GM19467 (cell line): ENCODE results near the gene PTPRF.
"Not testable (repeated sequence)": the region's sequence is repeated elsewhere in the genome, so short reads cannot be mapped to it uniquely, and the experiment has no call there.

ENCODE experiments used
- ATAC-seq: cut with Tn5 transposase; IDR thresholded peaks from one replicate; pipeline ENCODE4 v1.9.1; 2021; ENCODE audit warnings: mild to moderate bottlenecking, moderate library complexity; ENCODE audit not compliant: unreplicated experiment

The PTPRF gene

DNA sequence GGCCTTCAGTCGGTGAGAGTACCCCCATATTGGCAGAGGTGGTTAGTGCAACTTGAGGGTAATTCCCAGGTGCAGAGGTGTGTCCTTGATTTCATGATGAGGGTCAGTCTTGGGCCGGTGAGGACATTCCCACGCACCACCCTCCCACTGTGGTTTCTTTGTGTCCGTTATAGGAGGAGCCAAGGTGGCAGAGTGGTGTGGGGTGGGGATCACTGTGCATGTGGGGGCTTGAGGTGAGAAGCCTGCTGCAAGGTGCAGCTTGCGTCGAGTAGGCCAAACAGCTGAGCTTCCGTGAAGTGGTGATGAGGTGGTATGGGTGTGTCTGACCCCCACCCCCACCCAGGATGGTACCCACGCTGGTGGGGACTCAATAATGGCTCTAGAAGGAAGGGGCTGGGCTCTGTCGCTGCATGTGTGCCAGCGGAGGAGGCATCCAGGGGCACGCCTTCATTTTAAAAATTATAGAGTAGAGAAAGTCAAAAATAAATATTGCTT lies 6.2 kb downstream of the PTPRF start:
- ATAC-seq, result no peak

DNA sequence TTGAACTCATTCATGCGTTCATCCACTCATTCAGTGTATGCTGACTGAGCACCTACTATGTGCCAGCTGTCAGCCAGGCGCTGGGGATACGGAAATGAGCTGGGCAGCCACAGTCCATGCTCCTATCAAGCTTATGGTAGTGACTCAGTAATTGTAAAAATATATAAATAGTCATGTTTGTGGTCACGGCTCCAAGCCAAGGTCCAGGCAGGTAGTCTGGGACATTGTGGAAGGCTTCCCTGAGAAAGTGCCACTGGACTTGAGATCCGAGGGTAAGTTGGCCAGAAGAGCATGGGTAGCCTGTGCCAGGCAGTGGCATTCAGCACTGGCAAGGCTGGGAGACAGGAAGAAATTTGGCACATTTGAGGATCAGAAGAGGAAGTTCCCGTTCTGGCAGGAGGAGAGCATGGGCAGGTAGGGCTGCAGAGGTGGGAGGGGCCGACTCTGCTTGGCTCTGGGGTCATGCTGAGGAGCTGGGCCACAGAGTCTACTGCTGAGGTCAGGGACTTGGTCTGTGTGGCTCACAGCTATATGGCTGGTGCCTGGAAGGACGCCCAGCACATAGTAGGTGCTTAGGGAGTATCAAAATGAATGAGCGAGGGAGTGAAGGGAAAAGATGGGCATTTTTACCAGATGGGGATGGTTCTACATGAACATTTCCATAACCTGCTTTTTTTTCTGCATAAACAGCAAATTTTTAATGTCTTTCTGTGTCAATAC lies 6.9 kb downstream of the PTPRF start:
- no peak for ATAC-seq

DNA sequence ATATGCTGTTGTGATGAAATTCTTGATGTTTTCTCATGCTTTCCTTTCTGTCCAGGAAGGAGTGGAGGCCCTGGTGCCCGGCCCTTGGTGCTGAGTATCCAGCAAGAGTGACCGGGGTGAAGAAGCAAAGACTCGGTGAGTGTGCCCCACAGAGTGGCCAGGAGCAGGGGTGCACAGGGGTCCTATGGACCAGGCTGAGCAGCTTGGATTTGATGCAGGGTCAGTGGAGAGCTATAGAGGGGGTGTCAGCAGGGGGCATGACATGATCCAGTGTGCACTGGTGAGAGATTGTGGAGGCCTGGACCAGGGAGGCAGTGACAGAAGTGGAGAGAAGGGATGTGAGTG lies 7.4 kb downstream of the PTPRF start:
- ATAC-seq, result no peak

DNA sequence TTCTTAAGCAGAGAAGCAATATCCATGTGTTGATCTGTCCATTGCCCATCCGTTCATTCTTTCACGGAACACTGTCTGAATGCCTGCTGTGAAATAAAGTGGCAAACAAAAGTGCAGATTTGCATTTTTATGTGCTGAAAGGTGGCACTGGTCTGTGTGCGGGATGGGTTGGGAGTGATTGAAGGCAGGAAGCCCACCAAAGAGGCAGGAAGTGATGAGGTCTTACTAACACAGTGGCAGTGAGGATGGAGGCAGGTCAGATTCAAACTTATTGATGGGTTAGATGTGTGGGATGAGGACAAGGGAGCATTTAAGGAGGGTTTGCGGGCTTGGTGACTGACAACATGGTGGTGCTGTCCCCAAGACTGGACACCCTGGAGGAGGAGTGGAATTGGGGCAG lies 8.3 kb downstream of the PTPRF start:
- ATAC-seq, result no peak

DNA sequence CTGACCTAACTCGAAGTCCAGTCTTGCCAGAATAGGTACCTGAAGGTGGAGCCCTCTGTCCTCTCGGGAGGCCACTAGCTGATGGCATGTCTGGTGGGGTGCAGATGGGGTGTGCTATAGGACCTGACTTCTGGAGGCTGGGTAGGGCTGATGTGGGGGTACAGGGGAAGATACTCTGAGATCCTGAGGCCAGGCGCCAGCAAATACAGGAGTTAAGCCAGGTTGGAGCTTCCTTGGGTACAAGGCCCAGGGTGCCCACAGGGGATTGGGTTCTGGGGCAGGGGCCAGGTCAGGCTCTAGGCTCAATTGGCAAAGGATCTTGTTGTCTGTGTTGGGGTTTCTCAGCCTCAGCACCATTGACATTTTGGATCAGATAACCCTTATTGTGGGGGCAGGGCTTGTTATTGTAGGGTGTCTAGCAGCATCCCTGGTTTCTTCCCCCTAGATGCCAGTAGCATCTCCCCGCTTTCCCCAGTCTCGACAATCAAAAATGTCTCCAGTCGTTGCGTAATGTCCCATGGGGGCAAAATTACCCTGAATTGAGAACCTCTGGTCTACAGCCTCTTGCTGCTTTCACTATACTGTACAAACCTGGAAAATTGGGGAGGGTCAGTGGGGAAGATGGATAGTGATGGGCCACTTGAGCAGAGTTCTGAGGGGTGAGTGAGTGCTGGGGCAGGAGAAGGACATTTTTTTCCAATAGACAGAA lies 9.2 kb downstream of the PTPRF start:
- no peak for ATAC-seq

DNA sequence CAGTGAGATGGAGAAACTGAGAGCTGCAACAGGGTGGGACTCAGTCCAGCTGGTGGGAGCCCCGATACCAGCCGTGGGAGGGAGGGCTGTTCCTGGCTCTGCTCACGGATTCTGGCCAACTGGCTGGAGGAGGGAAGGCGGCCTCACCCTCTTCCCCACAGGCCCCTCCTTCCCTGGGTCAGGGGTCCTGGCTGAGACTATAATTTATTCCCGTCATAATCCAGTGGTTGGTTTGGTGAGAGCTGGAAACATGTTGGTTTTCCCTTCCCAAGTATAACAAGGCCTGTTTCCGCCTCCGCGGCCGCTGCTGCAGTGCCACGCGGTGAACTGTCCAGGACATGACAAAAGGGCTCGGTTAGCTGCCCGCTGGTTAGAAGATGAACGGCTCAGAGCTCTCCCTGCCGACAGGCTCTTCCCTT lies 10.0 kb downstream of the PTPRF start:
- ATAC-seq, result no peak

DNA sequence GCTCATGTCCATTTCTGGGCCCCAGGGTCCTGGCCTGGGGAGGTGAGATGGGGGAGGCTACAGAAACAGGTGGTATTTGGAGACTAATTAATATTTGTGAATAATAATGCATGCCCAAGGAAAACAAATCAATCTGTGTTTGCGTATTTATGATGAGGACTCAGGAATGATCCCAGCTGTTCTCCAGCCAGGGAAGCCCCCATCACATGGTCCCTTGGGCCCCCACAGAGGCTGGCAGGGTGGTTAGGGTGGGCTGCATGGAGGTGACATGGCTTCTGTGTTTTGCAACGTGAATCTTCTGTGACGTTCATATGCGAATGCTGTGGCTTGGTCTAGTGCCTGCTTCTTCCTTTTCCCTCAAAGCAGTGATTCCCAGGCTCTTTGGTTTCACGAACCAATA lies 10.5 kb downstream of the PTPRF start:
- no peak for ATAC-seq

DNA sequence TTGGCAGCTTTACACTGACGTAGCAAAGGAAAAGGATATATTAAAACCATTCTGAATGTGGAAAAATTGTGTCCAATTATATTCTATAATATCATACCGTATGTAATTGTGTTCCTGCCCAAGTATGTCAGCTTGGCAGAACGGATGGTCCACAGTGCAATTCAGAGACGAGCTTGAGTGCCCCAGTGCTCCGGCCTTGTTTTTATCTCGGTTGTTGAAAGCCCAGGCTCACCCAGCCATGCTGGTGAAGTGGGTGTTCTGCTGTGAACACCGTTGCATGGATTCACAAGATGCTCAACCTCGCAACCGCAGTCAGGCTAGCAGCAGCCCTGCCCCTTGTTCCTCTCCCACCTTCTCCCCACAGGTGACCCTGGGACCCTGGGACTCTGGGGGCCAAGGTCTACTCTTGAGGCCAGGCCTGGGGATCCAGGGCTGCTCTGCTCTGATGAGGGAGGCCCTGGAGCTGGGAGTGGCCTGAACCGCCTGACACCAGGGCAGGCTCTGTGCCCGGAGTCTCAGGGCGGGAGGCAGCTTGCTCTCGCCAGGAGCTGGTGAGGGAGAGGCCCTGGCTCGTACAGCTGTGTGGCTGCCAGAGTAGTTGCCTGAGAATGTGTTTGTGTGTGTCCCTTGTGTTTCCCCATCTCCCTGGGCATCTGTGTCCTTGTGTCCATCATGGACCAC lies 11.2 kb downstream of the PTPRF start:
- ATAC-seq, result no peak

DNA sequence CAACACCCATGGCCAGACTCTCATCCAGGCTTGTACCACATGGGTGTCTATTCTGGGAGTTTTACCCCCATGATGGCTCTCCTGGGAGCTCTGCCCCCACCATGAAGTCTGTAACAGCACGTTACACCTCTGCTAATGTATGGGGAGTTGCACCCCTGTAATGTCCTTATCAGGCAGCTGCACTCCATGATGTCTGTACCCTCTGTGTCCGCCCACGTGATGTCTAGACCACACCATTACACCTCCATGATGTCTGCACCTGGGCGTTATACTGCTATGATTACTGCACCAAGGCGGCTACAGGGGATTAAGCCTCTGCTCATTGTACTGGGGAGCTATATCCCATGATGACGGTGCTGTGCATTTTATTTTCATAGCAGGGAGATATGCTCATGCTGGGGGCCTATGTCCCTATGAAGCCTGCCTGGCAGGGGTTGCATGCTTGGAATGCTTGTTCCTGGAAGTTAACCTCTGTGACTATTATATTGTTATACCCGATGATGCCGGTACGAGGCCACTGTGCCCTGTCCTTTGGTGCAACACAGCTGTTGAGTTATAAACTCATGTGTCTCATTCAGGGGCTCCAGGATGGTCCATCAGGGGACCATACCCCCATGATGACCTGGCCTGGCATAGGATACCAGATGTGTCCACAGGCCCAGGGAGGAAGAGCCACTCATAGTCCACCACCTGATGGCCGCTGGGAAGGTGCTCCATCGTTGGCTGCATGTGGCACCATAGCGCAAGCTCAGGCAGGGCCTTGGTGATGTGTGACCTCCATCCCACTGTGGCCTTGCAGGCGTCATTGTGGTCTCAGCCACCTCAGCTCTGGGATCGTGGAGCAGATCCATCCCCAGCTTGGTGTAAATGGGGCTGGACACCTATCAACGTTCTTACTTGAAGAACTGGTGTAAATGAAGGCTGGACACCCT lies 12.1 kb downstream of the PTPRF start:
- ATAC-seq, result no peak

DNA sequence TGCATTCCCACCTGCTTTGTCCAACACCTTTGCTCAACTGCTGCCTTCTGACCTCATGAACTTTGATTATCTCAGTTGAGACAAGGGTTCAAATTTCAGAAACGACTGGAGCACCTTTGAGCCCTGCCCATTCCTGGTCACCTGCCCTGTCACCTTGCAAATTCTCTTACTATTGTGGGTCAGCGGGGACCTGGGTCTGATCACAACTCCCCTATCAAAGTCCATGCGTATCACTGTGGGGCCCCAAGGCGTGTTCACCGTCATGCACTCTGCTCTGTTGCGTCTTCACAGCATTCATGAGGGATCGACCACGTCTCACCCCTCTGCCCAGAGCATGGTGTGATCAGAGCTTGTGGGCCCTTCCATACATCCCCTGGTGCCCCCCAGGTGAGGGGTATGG lies 12.9 kb downstream of the PTPRF start:
- no peak for ATAC-seq

DNA sequence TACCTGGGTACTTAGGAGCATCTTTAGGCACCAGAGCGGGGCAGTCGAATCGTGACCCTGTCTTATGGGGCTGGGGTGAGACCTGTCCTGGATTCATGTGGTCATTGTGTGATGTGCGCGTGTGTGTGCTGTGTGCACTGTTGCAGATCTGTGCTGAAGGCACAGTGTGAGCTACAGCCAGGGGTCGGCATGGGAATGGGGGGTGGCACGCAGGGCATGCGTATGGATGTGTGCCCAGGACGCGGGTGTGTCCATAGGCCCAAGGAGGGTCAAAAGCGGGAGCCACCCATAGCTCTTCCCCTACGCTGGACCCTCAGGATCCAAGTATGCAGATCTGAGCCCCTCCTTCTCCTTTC lies 14.6 kb downstream of the PTPRF start:
- ATAC-seq, result no peak

DNA sequence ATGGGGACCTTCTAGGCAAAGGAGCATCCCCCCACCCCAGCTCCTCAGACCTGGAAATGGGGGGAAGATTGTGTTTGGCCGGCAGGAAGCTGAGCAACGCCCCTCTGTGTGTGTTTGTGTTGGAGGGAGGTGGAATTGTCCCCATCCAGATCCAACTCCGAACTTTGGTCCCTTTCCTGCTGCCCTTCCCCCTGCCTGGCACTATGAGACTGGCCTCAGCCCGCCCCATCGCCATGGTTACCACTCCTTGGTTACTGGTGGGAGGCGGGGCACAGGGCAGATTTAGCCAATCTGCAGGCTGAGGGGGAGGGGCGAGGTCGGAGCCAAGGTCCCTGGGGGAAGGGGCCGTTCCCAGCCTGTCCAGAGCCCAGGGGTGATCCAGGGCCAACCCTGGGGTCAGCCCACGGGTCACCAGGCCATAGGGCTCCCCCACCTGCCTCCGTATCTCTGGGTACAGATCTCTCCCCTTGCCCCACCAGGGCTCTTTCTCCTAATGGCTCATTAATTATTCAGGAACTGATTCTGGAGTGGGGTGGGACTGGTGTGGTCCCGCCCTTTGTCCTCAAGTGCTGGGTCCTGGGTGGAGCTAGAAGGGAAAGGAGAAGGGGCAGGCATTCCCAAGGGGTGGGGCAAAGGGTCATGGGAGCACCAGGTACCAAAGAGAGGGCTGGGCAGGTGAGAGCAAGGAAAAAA lies 15.2 kb downstream of the PTPRF start:
- no peak for ATAC-seq

DNA sequence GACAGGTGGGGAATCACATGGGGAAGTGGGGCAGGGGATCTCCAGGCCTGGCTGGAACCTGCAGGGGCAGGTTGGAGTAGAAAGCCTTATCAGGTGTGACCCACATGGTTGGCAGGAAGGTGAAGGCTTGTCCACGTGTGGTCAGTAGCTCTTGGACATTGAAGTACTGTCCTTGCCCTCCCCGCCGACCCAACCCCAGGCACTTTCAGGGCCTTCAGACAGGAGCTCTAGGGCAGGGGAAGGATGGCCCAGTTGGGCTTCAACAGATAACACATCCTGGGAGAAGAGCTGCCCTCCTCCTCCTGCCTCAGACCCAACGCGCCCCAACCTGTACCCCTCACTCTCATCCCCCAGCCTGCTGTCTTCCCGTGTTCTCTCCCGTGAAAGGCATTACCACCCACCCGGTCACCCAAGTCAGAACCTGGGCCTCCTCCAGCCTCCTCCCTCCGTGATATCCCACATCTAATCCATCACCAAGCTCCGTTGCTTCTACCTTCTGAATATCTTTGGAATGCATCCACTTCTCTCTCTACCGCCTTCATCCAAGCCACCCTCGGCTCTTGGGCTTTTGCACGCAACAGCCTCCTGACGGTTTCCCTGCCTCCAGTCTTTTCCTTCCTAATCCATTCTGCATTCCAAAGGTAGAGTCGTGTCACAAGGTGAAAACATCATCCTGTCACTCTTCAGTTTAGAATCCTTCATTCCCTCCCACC lies 15.9 kb downstream of the PTPRF start:
- ATAC-seq, result no peak

DNA sequence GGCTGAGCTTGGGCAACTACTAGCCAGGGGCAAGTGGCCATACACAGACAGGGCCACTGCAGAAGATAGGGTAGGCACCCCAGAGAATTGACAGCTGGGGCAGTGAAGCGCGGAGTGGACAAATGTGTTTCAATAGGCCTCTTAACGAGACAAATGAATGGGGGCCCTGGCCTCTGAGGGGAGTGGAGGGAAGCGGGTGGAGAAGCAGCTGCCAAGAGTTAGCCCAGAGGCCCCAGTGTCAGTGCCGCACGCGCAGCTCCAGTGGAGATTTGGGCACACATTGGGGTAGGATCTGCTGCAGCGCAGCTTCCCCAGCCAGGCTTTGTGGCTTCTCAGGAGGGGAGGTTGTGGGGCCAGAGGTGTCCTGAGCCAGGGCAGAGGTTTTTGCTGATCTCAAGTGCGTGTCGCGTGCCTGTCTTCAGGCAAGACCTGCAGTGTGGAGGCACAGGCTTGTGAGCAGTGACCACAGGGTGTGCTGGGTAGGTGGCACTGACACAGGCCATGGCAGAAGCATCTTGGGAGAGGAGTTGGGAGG lies 16.9 kb downstream of the PTPRF start:
- ATAC-seq, result no peak

DNA sequence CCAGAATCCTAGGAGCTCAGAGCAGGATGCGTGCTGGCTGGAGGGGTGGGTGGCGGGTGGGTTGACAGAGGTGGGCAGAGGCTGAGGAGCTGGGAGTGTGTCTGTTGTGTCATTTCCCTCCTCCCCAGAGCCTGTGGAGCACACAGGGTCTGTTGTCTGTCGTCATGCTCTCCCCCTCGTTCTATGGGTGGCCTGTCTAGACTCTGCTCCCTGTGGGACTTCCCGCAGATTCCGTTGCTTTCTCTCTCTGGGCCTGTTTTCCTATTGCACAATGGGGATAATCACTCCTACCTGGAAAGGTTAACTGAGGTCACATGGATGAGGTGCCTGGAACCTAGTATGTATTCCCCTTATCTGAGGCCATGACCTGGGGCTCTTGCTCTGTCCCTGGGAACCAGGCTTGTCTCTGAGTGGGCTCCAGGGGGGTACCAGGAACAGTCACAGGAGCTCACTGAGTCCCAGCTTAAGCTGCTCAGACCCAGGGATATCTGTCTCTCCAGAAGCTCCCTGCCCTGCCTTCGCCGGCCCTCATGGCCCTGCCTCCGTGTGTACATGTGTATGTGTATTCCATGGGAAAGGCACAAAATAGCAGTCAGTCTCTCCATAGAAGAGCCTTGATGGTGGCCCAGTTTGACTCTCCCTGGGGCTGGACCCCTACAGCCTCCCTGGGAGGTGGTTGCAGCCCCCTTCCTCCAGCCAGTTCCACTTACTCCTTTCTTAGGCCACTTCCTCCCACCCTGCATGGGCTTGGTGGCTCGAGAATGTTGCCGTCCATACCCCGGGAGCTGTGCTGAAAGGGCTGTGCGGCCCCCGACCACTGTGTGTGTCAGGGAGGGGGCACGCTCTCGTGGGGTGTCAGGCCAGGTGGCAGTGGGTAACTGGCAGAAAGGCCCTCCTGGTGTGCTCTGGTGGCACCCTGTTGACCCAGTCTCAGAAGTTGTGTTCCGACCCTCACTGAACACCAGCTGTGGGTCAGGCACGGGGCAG lies 17.9 kb downstream of the PTPRF start:
- ATAC-seq, result no peak

DNA sequence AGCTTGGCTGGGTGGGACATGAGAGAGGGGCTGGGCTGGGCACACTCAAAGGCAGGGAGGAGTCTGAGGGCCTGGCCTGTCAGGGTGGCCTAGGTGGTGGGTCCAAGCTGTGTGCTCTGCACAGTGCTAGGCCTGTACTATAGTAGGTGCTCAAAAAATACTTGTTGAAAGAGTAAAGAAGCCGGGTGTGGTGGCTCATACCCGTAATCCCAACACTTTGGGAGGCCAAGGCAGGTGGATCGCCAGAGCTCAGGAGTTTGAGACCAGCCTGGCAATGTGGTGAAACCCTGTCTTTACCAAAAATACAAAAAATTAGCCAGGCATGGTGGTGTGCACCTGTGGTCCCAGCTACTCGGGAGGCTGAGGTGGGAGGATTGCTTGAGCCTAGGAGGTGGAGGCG lies 18.7 kb downstream of the PTPRF start:
- not testable (repeated sequence) for ATAC-seq

DNA sequence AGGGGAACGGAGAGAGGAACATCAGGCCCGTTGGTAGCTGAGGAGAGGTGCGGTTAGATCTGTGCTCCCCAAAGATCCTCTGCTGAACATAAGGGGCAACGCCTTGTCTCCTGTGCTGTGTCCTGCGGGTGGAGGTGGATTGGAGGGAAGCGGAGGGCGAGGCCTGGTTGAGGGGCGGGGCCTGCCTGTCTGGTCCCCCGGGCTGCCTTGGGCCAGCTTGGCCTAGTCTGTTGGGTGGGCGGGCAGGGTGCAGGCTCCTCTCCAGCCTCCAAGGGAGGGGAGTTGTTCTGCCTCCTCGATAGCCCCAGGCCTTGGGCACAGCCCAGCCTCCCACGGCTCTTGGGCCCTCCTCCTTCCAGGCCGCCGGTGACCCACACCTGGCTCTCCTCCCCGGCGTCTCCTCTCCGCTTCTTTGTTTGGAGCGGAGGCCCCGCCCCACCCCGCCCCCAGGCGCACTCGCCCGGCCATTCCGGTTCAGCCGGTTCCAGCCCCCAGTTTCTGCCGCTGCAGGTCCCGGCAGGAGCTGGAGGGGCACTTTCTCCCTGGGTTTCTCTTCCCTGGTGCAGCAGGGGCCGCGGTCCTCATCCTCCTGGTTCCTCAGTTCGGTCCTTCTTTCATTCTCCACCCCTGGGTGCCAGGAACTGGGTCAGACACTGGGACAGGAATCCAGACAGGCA lies 19.4 kb downstream of the PTPRF start:
- ATAC-seq, result no peak
